SK-N-MC (cell line): ENCODE measurements around the gene MRTO4.
"Not testable (repeated sequence)": the region's sequence is repeated elsewhere in the genome, so short reads cannot be mapped to it uniquely, and the experiment has no call there.

ENCODE experiments used
- DNase-seq: peaks from one replicate; pipeline ENCODE4 v3.0.0-alpha.2; 2011; ENCODE audit warnings: low read depth, low spot score
- H3K27ac ChIP-seq: fragments of 200-600 bp; sonication (generic); 2 replicates; pipeline ENCODE4 v1.5.1; 2016; ENCODE audit warnings: mixed run types
- H3K36me3 ChIP-seq: fragments of 200-600 bp; sonication (generic); 2 replicates; pipeline ENCODE4 v1.6.1; 2017; ENCODE audit warnings: antibody characterized with exemption, low read length, mixed read lengths; ENCODE audit not compliant: insufficient read depth
- H3K4me3 ChIP-seq: fragments of 200-600 bp; sonication (generic); 2 replicates; pipeline ENCODE4 v1.5.1; 2016
- H3K9ac ChIP-seq: fragments of 200-600 bp; sonication (generic); 2 replicates; pipeline ENCODE4 v1.8.0; 2017; ENCODE audit warnings: mixed run types, mixed read lengths; ENCODE audit not compliant: insufficient read length
- H3K9me3 ChIP-seq: fragments of 200-600 bp; sonication (generic); 2 replicates; pipeline ENCODE4 v1.6.1; 2017; ENCODE audit warnings: low read depth, mild to moderate bottlenecking, antibody characterized with exemption, low read length, moderate library complexity, mixed read lengths
- EZH2 ChIP-seq: fragments of 200-600 bp; sonication (generic); IDR thresholded peaks from one replicate; pipeline ENCODE4 v1.6.1; 2017; ENCODE audit warnings: antibody characterized with exemption
- FOXP2 ChIP-seq: optimal IDR thresholded peaks from 2 replicates; pipeline ENCODE3; 2011; ENCODE audit warnings: mild to moderate bottlenecking, moderate library complexity; ENCODE audit not compliant: insufficient read depth; ENCODE audit errors: extremely low read length, control extremely low read depth
- POLR2AphosphoS5 ChIP-seq: IDR thresholded peaks from 2 replicates; pipeline ENCODE4 v1.6.1; 2012; ENCODE audit warnings: mild to moderate bottlenecking, low read depth, low read length, borderline replicate concordance

MRTO4 gene

DNA sequence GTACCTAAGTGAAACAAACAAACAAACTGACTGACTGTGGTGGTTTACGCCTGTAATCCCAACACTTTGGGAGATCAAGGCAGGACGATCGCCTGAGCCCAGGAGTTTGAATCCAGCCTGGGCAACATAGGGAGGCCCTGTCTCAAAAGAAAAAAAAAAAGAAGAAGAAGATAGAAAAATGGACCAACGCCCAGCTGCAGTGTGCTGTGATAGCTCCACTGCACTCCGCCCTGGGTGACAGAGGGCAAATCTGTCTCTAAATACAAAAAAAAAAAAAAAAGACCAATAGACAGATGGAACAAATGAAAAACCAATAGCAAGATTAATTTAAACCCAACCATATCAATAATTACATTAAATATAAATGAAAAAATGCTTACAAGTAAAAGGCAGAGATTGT, 23.0 kb downstream of the MRTO4 start:
- H3K9me3 ChIP-seq, result no peaks in the 10 kb centered on the region
- TF ChIP-seq FOXP2, result no peak
- TF ChIP-seq POLR2AphosphoS5, result no peak
- TF ChIP-seq EZH2, result no peak
- no peak for DNase-seq
- H3K36me3 ChIP-seq, result no peaks in the 10 kb centered on the region
- no peak overlapping the region for H3K27ac ChIP-seq
- no peak overlapping the region for H3K9ac ChIP-seq
- H3K4me3 ChIP-seq, result no peak overlapping the region

DNA sequence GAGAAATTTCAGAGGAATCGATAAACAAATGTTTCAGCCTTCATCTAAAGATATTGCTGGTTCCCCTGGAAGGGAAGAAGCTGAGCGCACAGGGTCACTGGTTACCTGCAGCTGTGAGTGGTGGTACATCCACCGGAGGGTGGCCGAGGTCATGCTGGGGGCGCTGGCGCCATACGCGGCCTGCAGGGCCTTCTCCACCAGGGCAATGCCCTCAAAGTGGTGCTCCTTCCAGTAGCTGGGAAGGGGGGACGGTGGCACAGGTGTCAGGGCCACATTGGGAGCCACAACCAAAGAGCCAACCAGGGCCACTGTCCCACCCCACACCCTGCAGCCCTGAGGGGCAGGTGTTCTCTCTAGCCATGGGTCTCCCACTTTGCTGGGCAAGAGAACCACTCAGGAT, 32.3 kb downstream of the MRTO4 start:
- Histone ChIP-seq H3K9me3 (no peaks in the 10 kb centered on the region), H3K36me3 (no peaks in the 10 kb centered on the region; the same call in 1 of the 2 replicates), H3K27ac (no peak overlapping the region), H3K4me3 (no peak overlapping the region), H3K9ac (no peak overlapping the region)
- no peak for TF ChIP-seq POLR2AphosphoS5
- no peak for TF ChIP-seq EZH2
- no peak for TF ChIP-seq FOXP2
- DNase-seq, result no peak

DNA sequence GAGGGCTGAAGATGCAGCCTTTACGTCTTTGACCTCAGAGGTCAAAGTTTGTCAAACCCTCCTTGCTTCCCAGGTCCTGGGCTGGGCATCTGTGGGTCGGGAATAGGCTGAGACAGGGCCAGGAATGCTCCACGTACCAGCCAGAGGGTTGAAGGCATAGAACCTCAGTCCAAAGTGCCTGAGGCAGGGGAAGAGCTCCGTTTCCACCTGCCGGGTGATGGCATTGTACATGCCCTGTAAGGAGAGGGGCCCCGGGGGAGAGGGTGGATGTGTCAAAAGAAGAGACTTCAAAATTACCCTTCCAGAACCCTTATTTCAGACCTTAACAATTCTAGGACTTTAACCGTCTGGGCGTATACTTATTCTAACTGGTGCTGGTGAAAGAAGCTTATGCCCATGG, 33.3 kb downstream of the MRTO4 start:
- no peak overlapping the region for H3K4me3 ChIP-seq
- TF ChIP-seq POLR2AphosphoS5, result no peak
- TF ChIP-seq FOXP2, result no peak
- no peak for TF ChIP-seq EZH2
- no peak for DNase-seq
- no peak overlapping the region for H3K27ac ChIP-seq
- no peaks in the 10 kb centered on the region for H3K9me3 ChIP-seq
- no peak overlapping the region for H3K9ac ChIP-seq
- no peaks in the 10 kb centered on the region; the same call in 1 of the 2 replicates for H3K36me3 ChIP-seq

DNA sequence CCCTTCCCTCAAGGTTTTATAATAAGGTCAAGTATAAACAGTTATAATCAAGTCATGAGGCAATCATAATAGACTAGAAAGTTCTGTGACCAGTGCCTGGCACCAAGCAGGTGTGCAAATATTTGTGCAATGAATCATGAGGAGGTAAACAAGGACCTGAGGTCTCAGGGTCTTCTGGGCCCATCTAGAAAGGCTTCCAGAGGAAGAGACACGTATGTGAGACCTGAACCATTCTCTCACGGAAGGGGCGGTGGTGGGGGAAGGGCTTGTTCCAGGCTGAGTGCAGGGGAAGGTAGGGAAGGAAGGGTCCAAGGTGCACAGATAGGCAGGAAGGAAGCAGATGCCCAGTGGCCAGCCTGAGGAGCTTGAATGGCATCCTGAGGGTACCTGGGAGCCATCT, 33.8 kb downstream of the MRTO4 start:
- not testable (repeated sequence) for H3K36me3 ChIP-seq, DNase-seq, H3K27ac ChIP-seq, H3K9ac ChIP-seq, H3K9me3 ChIP-seq, H3K4me3 ChIP-seq

DNA sequence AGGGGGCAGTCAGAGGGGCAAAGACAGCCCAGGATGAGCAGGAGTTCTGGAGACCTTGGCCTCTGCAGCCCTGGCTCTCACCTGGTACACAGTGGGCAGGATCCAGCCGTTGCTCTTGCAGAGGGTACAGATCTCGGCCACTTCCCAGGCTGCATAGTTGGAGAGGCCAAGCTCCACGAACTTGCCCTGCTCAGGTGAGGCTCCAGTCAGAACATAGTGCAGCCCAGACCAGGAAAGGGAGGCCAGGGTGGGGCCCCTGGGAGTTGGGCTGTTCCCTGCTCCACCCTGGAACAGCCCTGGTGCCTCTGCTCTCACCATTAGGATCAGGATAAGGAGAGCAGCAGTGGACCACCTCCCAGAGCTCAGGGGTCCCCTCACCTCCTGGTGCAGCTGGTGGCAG, 34.2 kb downstream of the MRTO4 start:
- not testable (repeated sequence) for H3K9ac ChIP-seq, H3K9me3 ChIP-seq, DNase-seq, H3K27ac ChIP-seq, H3K36me3 ChIP-seq, H3K4me3 ChIP-seq

DNA sequence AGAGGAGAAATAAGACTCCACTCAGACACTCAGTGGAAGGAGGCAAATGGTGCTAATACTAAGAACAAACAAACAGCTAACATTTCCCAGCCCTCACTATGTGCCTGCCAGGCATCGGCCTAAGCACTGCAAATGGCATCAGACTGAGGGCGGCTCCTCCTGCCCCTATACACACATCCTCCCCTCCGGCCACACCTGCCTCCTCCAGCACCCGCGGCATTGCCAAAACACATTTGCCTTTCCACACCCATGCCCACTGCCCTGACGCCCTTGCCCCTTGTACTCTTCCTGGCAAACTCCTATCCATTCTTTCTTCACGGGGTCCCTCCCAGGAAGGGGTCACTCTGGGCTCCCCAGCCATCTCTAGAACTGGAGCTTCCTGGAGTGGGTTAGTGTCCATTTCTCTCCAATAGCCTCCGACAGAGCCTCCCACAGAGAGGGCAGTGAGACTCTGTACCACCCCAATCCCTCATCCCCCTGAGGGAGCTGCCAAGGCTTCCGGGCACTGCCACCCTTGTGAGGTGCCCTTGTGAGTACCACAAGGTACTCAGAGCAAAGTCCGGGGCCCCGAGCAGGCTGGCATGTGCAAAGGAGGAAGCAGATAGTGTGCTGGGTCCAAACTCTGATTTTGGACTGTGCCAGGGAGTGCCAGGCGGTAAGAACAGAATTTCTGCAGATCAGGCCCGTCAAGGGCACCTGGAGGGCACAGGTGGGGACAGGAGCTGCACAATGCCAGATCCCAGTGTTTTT, 36.0 kb downstream of the MRTO4 start:
- DNase-seq, result no peak
- no peak overlapping the region for H3K27ac ChIP-seq
- H3K36me3 ChIP-seq, result no peaks in the 10 kb centered on the region; the same call in 1 of the 2 replicates
- H3K4me3 ChIP-seq, result no peak overlapping the region
- TF ChIP-seq POLR2AphosphoS5, result no peak
- no peak for TF ChIP-seq EZH2
- TF ChIP-seq FOXP2, result no peak
- no peak overlapping the region for H3K9ac ChIP-seq
- H3K9me3 ChIP-seq, result no peaks in the 10 kb centered on the region

DNA sequence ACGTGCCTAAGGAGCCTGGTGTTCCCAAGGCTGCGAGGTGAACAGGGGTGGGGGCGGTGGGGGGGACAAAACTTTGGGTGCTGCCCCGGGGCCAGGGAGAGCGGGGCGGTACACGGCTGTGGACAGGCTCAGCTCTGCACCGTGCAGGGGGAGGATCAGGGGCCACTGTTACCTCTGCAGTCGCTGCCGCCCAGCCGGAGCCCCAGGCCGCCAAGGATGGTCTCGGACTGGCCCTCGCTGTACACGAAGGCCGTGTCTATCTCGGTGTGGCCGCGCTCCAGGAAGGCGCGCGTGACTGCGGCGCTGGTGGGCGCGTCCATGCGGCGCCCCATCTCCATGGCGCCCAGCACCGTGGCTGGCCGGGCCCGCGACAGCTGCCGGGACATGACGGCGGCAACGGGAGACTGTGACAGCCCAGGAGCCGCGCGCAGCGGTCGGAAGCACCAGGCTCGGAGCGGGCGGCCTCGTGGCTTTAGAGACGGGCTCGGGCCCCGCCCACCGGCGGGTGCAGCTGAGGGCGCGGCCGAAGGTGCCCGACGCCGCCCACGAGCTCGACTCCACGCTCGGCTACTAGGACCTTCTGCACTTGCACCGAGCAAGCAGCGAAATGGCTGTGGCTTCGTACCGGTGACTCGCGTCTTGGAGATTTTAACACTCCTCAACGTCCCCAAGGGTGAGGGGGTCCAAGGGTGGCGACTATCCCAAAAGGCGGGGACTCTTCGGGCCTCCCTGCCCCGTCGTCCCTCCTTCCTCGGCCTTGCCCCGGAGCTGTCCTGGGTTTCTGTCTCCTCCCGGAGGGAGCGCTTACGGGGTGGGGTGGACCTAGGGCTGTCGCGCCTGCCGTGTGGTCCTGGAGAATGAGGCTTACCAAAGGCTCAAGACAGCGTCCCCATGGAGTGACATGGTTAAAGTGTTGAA, 37.0 kb downstream of the MRTO4 start, which contains the start of gene AKR7A3:
AKR7A3 (minus strand) TSS at position 447 of the 918 bp plus-strand sequence; CDS start at position 386, 61 bp downstream.
- not testable (repeated sequence) for H3K36me3 ChIP-seq, DNase-seq, H3K9ac ChIP-seq

DNA sequence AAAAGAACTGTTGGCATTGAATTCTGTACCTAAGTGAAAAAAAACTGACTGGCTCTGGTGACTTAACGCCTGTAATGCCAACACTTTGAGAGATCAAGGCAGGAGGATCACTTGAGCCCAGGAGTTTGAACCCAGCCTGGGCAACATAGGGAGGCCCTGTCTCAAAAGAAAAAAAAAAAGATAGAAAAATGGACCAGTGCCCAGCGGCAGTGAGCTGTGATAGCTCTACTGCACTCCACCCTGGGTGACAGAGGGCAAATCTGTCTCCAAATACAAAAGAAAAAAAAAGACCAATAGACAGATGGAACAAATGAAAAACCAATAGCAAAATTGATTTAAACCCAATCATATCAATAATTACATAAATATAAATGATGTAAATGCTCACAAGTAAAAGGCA, 37.6 kb downstream of the MRTO4 start:
- H3K4me3 ChIP-seq, result no peak overlapping the region
- no peaks in the 10 kb centered on the region; the same call in 1 of the 2 replicates for H3K36me3 ChIP-seq
- no peak for DNase-seq
- H3K9ac ChIP-seq, result no peak overlapping the region
- TF ChIP-seq EZH2 (no peak), FOXP2 (no peak), POLR2AphosphoS5 (no peak)
- H3K9me3 ChIP-seq, result no peaks in the 10 kb centered on the region
- no peak overlapping the region for H3K27ac ChIP-seq

More for the DNA sequence above, 37.0 kb downstream of the MRTO4 start, which contains the start of gene AKR7A3:
- not testable (repeated sequence) for H3K9me3 ChIP-seq, H3K4me3 ChIP-seq, H3K27ac ChIP-seq

DNA sequence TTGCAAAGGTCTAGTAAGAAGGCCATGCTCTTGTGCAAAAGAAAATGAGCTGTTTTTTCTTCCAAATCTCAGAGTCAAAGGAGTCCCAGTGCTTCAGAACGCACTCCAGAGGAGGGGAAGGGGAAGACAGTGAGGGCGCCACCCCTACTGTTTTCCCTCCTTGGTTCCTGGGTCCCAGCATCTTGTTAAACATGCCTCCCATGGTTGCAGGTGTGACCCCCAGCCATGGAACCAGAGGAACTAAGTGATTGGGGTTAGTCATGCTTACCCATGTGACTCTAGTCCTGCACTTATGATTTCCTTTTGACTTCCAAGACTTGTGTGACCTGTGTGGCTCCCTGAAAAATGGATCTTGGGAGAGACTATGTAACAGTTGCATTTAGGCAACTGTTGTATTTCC, 43.0 kb downstream of the MRTO4 start:
- H3K4me3 ChIP-seq, result no peak overlapping the region
- no peak overlapping the region for H3K9ac ChIP-seq
- H3K36me3 ChIP-seq, result peaks cover 11% of the 10 kb centered on the region
- no peaks in the 10 kb centered on the region for H3K9me3 ChIP-seq
- H3K27ac ChIP-seq, result no peak overlapping the region
- DNase-seq, result no peak
- no peak for TF ChIP-seq FOXP2
- TF ChIP-seq EZH2, result no peak
- no peak for TF ChIP-seq POLR2AphosphoS5
